Karpas-422 (cell line): Measurements from ENCODE around the gene FRY. TPM values are rescaled to one million over a fixed set of nuclear protein-coding genes. Genes with fewer than 3 reads are reported as not detected.
"Not testable (repeated sequence)": the region's sequence is repeated elsewhere in the genome, so short reads cannot be mapped to it uniquely, and the experiment has no call there.

ENCODE experiments used
- DNase-seq: peaks from one replicate; pipeline ENCODE4 v3.0.0-alpha.2; 2015
- H2AFZ ChIP-seq: fragments of 200-600 bp; sonication (generic); 2 replicates; pipeline ENCODE4 v1.6.1; 2014; ENCODE audit warnings: antibody characterized with exemption, low read length, mixed read lengths
- H3K27ac ChIP-seq: fragments of 200-600 bp; sonication (generic); 2 replicates; pipeline ENCODE4 v1.5.1; 2014; ENCODE audit warnings: mild to moderate bottlenecking, low read length, moderate library complexity
- H3K27me3 ChIP-seq: fragments of 200-600 bp; sonication (generic); 2 replicates; pipeline ENCODE4 v1.6.1; 2014; ENCODE audit warnings: low read length, mixed read lengths
- H3K36me3 ChIP-seq: fragments of 200-600 bp; sonication (generic); 2 replicates; pipeline ENCODE4 v1.6.1; 2014; ENCODE audit warnings: low read length, mixed read lengths; ENCODE audit not compliant: insufficient read depth
- H3K4me1 ChIP-seq: fragments of 200-600 bp; sonication (generic); 2 replicates; pipeline ENCODE4 v1.6.1; 2014; ENCODE audit warnings: mild to moderate bottlenecking, low read length, mixed read lengths
- H3K4me2 ChIP-seq: fragments of 200-600 bp; sonication (generic); 2 replicates; pipeline ENCODE4 v1.6.1; 2014; ENCODE audit warnings: low read length, low read depth, mild to moderate bottlenecking; ENCODE audit not compliant: poor library complexity, severe bottlenecking
- H3K4me3 ChIP-seq: fragments of 200-600 bp; sonication (generic); 2 replicates; pipeline ENCODE4 v1.5.1; 2014; ENCODE audit warnings: mild to moderate bottlenecking, antibody characterized with exemption, low read length, mixed read lengths
- H3K79me2 ChIP-seq: fragments of 200-600 bp; sonication (generic); 2 replicates; pipeline ENCODE4 v1.6.1; 2014; ENCODE audit warnings: mild to moderate bottlenecking, low read length, mixed read lengths
- H3K9ac ChIP-seq: fragments of 200-600 bp; sonication (generic); 2 replicates; pipeline ENCODE4 v1.6.0; 2014; ENCODE audit warnings: low read length
- H3K9me2 ChIP-seq: fragments of 200-600 bp; sonication (generic), shearing (Covaris generic); replicated peaks from 2 replicates; pipeline ENCODE4 v1.6.0; 2014; ENCODE audit warnings: mild to moderate bottlenecking, low read length, moderate library complexity; ENCODE audit not compliant: insufficient read depth
- H3K9me3 ChIP-seq: fragments of 300-700, 200-600 bp; sonication (generic); 2 replicates; pipeline ENCODE4 v1.6.1; 2014; ENCODE audit warnings: low read length, mixed read lengths
- H4K20me1 ChIP-seq: fragments of 200-600 bp; sonication (generic); 2 replicates; pipeline ENCODE4 v1.6.1; 2014; ENCODE audit warnings: mild to moderate bottlenecking, antibody characterized with exemption, low read length, low read depth; ENCODE audit not compliant: insufficient read depth
- total RNA-seq: library from RNA; depleted of rRNA; stranded (reverse); fragments of >200 nt; shearing (Covaris generic); gene quantifications from 2 replicates; pipeline ENCODE4 v1.2.3, GENCODE V29; 2014; ENCODE audit warnings: low replicate concordance

The FRY gene
- total RNA-seq, 1 experiment from 2014 or later: 1.6 TPM

DNA sequence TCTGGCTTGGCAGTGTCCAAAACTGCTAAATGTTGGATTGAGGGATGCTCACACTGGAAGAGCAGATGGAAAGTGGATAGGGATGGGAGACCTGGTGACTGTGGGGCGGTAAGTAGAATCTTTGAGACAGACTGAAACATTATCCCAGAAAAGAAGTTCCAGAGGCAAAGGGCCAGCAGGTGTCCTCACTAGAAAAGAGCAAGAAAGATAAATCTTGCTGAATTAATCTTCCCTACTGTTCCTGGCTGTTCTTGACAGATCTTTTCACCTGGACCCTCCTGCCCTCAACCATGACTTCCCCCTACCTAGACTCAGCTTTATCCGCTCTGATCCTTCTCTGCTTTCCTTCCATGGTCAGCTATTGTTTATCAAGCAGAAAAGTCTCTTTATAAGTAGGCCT lies 35.0 kb upstream of the FRY start:
- Histone ChIP-seq H2AFZ (no peak overlapping the region), H3K9me3 (no peaks in the 10 kb centered on the region), H3K4me2 (no peak overlapping the region), H3K9ac (no peak overlapping the region), H3K4me3 (no peak overlapping the region), H3K4me1 (no peaks in the 10 kb centered on the region), H4K20me1 (no peaks in the 10 kb centered on the region), H3K36me3 (no peaks in the 10 kb centered on the region), H3K27ac (no peak overlapping the region), H3K79me2 (no peaks in the 10 kb centered on the region), H3K27me3 (no peaks in the 10 kb centered on the region), H3K9me2 (no peaks in the 10 kb centered on the region)
- no peak for DNase-seq

GRCh38 chr13:31997641-31998040 lies 33.9 kb upstream of the FRY start:
- no peak overlapping the region for H3K4me3 ChIP-seq
- DNase-seq: no peak
- H3K4me2 ChIP-seq: no peak overlapping the region
- H3K79me2 ChIP-seq: no peaks in the 10 kb centered on the region
- no peaks in the 10 kb centered on the region for H3K9me2 ChIP-seq
- no peak overlapping the region for H3K27ac ChIP-seq
- H3K27me3 ChIP-seq: no peaks in the 10 kb centered on the region
- no peaks in the 10 kb centered on the region for H3K36me3 ChIP-seq
- no peaks in the 10 kb centered on the region for H3K9me3 ChIP-seq
- H3K4me1 ChIP-seq: no peaks in the 10 kb centered on the region
- H2AFZ ChIP-seq: no peak overlapping the region
- H4K20me1 ChIP-seq: no peaks in the 10 kb centered on the region
- H3K9ac ChIP-seq: no peak overlapping the region

DNA sequence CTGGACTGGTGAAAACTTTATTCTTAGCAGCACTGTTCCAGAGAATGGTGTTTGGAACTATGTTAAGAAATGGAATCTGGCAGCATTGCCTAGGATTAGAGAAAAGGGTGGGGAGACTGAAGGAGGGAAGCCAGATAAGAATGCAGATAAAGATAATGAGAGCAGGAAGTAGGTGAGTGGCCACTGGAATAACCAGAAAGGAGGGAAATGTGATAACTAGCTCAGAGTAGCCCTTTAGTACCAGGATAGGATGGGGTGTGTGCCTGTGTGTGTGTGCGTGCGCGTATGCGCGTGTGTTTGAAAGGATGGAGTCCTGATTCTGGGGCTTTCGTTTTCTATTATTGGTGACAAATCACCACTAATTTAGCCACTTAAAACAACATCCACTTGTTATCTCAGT lies 33.4 kb upstream of the FRY start:
- Histone ChIP-seq H2AFZ (no peak overlapping the region), H3K9me2 (no peaks in the 10 kb centered on the region), H3K4me3 (no peak overlapping the region), H3K27me3 (no peaks in the 10 kb centered on the region), H3K9me3 (no peaks in the 10 kb centered on the region), H3K4me2 (no peak overlapping the region), H4K20me1 (no peaks in the 10 kb centered on the region), H3K79me2 (no peaks in the 10 kb centered on the region), H3K36me3 (no peaks in the 10 kb centered on the region), H3K27ac (no peak overlapping the region), H3K9ac (no peak overlapping the region), H3K4me1 (no peaks in the 10 kb centered on the region)
- DNase-seq: no peak

DNA sequence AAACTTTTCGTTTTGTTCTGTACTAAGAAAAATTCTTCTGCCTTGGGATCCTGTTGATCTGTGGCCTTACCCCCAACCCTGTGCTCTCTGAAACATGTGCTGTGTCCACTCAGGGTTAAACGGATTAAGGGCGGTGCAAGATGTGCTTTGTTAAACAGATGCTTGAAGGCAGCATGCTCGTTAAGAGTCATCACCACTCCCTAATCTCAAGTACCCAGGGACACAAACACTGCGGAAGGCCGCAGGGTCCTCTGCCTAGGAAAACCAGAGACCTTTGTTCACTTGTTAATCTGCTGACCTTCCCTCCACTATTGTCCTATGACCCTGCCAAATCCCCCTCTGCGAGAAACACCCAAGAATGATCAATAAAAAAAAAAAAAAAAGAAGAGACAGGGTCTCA lies 30.8 kb upstream of the FRY start:
- H3K9me2 ChIP-seq, DNase-seq, H3K4me2 ChIP-seq, H3K9ac ChIP-seq, H4K20me1 ChIP-seq, H3K27me3 ChIP-seq, H3K9me3 ChIP-seq, H3K79me2 ChIP-seq, H3K4me1 ChIP-seq, H3K27ac ChIP-seq, H3K4me3 ChIP-seq, H2AFZ ChIP-seq, H3K36me3 ChIP-seq: not testable (repeated sequence)

GRCh38 chr13:32001154-32001768 lies 30.3 kb upstream of the FRY start:
- H3K4me3 ChIP-seq: no peak overlapping the region
- no peaks in the 10 kb centered on the region for H3K36me3 ChIP-seq
- no peaks in the 10 kb centered on the region for H3K27me3 ChIP-seq
- peak; percentile 75 for DNase-seq
- no peaks in the 10 kb centered on the region for H3K4me1 ChIP-seq
- no peaks in the 10 kb centered on the region for H3K9me2 ChIP-seq
- H3K9ac ChIP-seq: no peak overlapping the region
- H3K79me2 ChIP-seq: no peaks in the 10 kb centered on the region
- no peaks in the 10 kb centered on the region for H3K9me3 ChIP-seq
- no peak overlapping the region for H2AFZ ChIP-seq
- no peak overlapping the region for H3K27ac ChIP-seq
- H4K20me1 ChIP-seq: no peaks in the 10 kb centered on the region
- no peak overlapping the region for H3K4me2 ChIP-seq

DNA sequence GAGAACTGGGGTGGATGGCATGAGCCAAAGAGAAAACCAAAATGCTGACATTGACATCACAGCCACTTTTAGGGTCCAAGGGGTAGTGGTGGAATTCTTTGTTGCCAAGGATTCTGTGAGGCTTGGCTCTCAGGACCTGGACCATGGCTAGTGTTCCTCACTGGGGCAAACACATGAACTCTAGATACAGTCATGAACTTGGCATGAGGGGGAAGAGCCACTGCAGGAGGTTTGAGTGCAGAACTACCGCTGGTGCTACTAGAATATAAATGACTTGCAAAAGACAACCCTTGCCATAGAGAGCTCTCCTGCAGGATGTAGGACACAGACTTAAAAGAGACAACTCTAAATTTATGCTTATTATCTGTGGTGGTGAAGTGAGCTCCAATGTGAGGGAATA lies 29.8 kb upstream of the FRY start:
- H3K4me1 ChIP-seq: no peaks in the 10 kb centered on the region
- no peaks in the 10 kb centered on the region for H3K36me3 ChIP-seq
- no peak overlapping the region for H3K9ac ChIP-seq
- H3K27ac ChIP-seq: no peak overlapping the region
- no peak overlapping the region for H3K4me2 ChIP-seq
- H3K79me2 ChIP-seq: no peaks in the 10 kb centered on the region
- H3K9me3 ChIP-seq: no peaks in the 10 kb centered on the region
- no peak overlapping the region for H2AFZ ChIP-seq
- H3K9me2 ChIP-seq: no peaks in the 10 kb centered on the region
- H4K20me1 ChIP-seq: no peaks in the 10 kb centered on the region
- no peak for DNase-seq
- H3K27me3 ChIP-seq: no peaks in the 10 kb centered on the region
- H3K4me3 ChIP-seq: no peak overlapping the region

GRCh38 chr13:32002873-32003272 lies 28.7 kb upstream of the FRY start:
- no peaks in the 10 kb centered on the region for H4K20me1 ChIP-seq
- H3K9ac ChIP-seq: no peak overlapping the region
- no peaks in the 10 kb centered on the region for H3K9me3 ChIP-seq
- no peaks in the 10 kb centered on the region for H3K4me1 ChIP-seq
- no peaks in the 10 kb centered on the region for H3K27me3 ChIP-seq
- DNase-seq: no peak
- H2AFZ ChIP-seq: no peak overlapping the region
- H3K9me2 ChIP-seq: no peaks in the 10 kb centered on the region
- no peaks in the 10 kb centered on the region for H3K79me2 ChIP-seq
- no peak overlapping the region for H3K4me2 ChIP-seq
- H3K36me3 ChIP-seq: no peaks in the 10 kb centered on the region
- no peak overlapping the region for H3K4me3 ChIP-seq
- H3K27ac ChIP-seq: no peak overlapping the region

GRCh38 chr13:32007494-32007893 lies 24.1 kb upstream of the FRY start:
- no peaks in the 10 kb centered on the region for H3K9me3 ChIP-seq
- no peak for DNase-seq
- no peaks in the 10 kb centered on the region for H3K27me3 ChIP-seq
- H3K36me3 ChIP-seq: no peaks in the 10 kb centered on the region
- no peak overlapping the region for H3K4me2 ChIP-seq
- no peaks in the 10 kb centered on the region for H4K20me1 ChIP-seq
- no peak overlapping the region for H3K9ac ChIP-seq
- H2AFZ ChIP-seq: no peak overlapping the region
- no peak overlapping the region for H3K27ac ChIP-seq
- no peaks in the 10 kb centered on the region for H3K79me2 ChIP-seq
- H3K9me2 ChIP-seq: no peaks in the 10 kb centered on the region
- H3K4me1 ChIP-seq: no peaks in the 10 kb centered on the region
- H3K4me3 ChIP-seq: no peak overlapping the region
